Mesothelial cell of epicardium (in vitro differentiated cells): ENCODE results near the gene SYT3. TPM values are rescaled to one million over a fixed set of nuclear protein-coding genes. Genes with fewer than 3 reads are reported as not detected.

Experiments used
- DNase-seq, 2 experiments: peaks; one replicate each; pipeline ENCODE4 v3.0.0; 2021; ENCODE audit warnings: low spot score in 2 of 2; ENCODE audit not compliant: unreplicated experiment in 2 of 2
- H3K27ac Mint-ChIP-seq: 2 replicates; pipeline ENCODE4 v1.8.0; 2021; ENCODE audit warnings: mixed read lengths
- H3K27me3 Mint-ChIP-seq: 2 replicates; pipeline ENCODE4 v1.8.0; 2021; ENCODE audit warnings: low read depth, mixed read lengths
- H3K36me3 Mint-ChIP-seq: 2 replicates; pipeline ENCODE4 v1.8.0; 2021; ENCODE audit warnings: mixed read lengths
- H3K4me1 Mint-ChIP-seq: 2 replicates; pipeline ENCODE4 v1.8.0; 2021; ENCODE audit warnings: mixed read lengths
- H3K4me3 Mint-ChIP-seq: 2 replicates; pipeline ENCODE4 v1.8.0; 2021; ENCODE audit warnings: mild to moderate bottlenecking, moderate library complexity, mixed read lengths
- H3K9me3 Mint-ChIP-seq: 2 replicates; pipeline ENCODE4 v1.8.0; 2021; ENCODE audit warnings: mixed read lengths
- CTCF ChIP-seq: fragments of 200-600 bp; sonication (generic); IDR thresholded peaks from one replicate; pipeline ENCODE4 v1.5.0; 2021; ENCODE audit warnings: antibody characterized with exemption; ENCODE audit not compliant: unreplicated experiment
- total RNA-seq: library from RNA; stranded (reverse); gene quantifications from 3 replicates; pipeline ENCODE4 v1.2.1, GENCODE V29; 2021

The SYT3 gene
- total RNA-seq, 1 donor from 2014 or later: 0.60 TPM

- no peak for DNase-seq
- no peak overlapping the region for H3K4me3 Mint-ChIP-seq
These were observed 29.8 kb upstream of the SYT3 start for GRCh38 chr19:50669302-50670101.

GRCh38 chr19:50668879-50669278, 29.2 kb upstream of the SYT3 start:
- DNase-seq: no peak
- Mint-ChIP-seq H3K4me1 (no peaks in the 10 kb centered on the region), H3K4me3 (no peak overlapping the region), H3K27me3 (peaks cover 81% of the 10 kb centered on the region), H3K36me3 (no peaks in the 10 kb centered on the region), H3K9me3 (no peaks in the 10 kb centered on the region), H3K27ac (no peak overlapping the region)
- TF ChIP-seq CTCF: no peak

More at GRCh38 chr19:50669302-50670101, 29.8 kb upstream of the SYT3 start:
- peak; percentile 94 for TF ChIP-seq CTCF
- no peaks in the 10 kb centered on the region for H3K9me3 Mint-ChIP-seq
- H3K27ac Mint-ChIP-seq: no peak overlapping the region
- H3K27me3 Mint-ChIP-seq: peaks cover 81% of the 10 kb centered on the region
- no peaks in the 10 kb centered on the region for H3K36me3 Mint-ChIP-seq
- H3K4me1 Mint-ChIP-seq: no peaks in the 10 kb centered on the region

DNA sequence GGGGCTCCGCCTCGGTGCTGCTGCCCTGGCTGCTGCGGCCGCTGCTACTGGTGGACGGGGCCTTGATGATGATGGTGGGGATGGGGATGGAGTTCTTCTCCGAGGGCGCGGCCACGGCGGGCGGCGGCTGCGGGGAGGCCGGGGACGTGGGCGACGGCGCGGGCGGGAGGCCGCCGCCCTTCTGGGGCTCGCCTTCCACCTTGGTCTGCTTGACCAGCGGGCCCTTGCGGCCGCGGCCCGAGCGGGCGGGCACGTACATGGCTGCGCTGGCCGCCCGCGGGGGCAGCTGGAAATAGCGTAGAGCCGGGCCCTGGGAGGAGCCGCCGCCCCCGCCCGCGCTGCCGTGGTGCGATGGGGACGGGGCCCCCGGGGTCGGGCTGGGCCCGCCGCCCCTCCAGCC, 28.7 kb upstream of the SYT3 start:
- no peaks in the 10 kb centered on the region for H3K9me3 Mint-ChIP-seq
- no peak for DNase-seq
- H3K4me3 Mint-ChIP-seq: no peak overlapping the region
- H3K27me3 Mint-ChIP-seq: peaks cover 80% of the 10 kb centered on the region
- H3K36me3 Mint-ChIP-seq: no peaks in the 10 kb centered on the region
- no peak for TF ChIP-seq CTCF
- no peak overlapping the region for H3K27ac Mint-ChIP-seq
- H3K4me1 Mint-ChIP-seq: no peaks in the 10 kb centered on the region

- TF ChIP-seq CTCF: no peak
- no peak for DNase-seq
- no peaks in the 10 kb centered on the region for H3K4me1 Mint-ChIP-seq
- H3K27ac Mint-ChIP-seq: no peak overlapping the region
- H3K4me3 Mint-ChIP-seq: no peak overlapping the region
- no peaks in the 10 kb centered on the region for H3K9me3 Mint-ChIP-seq
- H3K27me3 Mint-ChIP-seq: peaks cover 80% of the 10 kb centered on the region
- H3K36me3 Mint-ChIP-seq: no peaks in the 10 kb centered on the region
These were observed 28.1 kb upstream of the SYT3 start for GRCh38 chr19:50667759-50668231.

- peaks cover 80% of the 10 kb centered on the region for H3K27me3 Mint-ChIP-seq
- H3K4me3 Mint-ChIP-seq: no peak overlapping the region
- H3K27ac Mint-ChIP-seq: no peak overlapping the region
- no peaks in the 10 kb centered on the region for H3K4me1 Mint-ChIP-seq
- TF ChIP-seq CTCF: no peak
- no peaks in the 10 kb centered on the region for H3K36me3 Mint-ChIP-seq
- H3K9me3 Mint-ChIP-seq: no peaks in the 10 kb centered on the region
- DNase-seq: no peak
These were observed 27.6 kb upstream of the SYT3 start for GRCh38 chr19:50667177-50667758.
